Left ventricle myocardium inferior (tissue), 1 donor: Measurements from ENCODE around the gene SPATA20. TPM values are rescaled to one million over a fixed set of nuclear protein-coding genes. Genes with fewer than 3 reads are reported as not detected.

ENCODE experiments used
- DNase-seq: peaks from one replicate; pipeline ENCODE4 v3.0.0-alpha.2; 2020
- H3K27ac ChIP-seq: fragments of 200-600 bp; replicated peaks from 2 replicates; pipeline ENCODE4 v1.8.0; 2021
- H3K27me3 ChIP-seq: fragments of 200-600 bp; 2 replicates; pipeline ENCODE4 v1.8.0; 2021; ENCODE audit warnings: low read depth
- H3K36me3 ChIP-seq: fragments of 200-600 bp; 2 replicates; pipeline ENCODE4 v1.8.0; 2021
- H3K4me1 ChIP-seq: fragments of 200-600 bp; 2 replicates; pipeline ENCODE4 v1.8.0; 2021
- H3K4me3 ChIP-seq: fragments of 200-600 bp; 2 replicates; pipeline ENCODE4 v1.8.0; 2021; ENCODE audit warnings: mild to moderate bottlenecking, moderate library complexity
- H3K9me3 ChIP-seq: fragments of 200-600 bp; replicated peaks from 2 replicates; pipeline ENCODE4 v1.8.0; 2021
- CTCF ChIP-seq: fragments of 200-600 bp; IDR thresholded peaks from 2 replicates; pipeline ENCODE4 v1.8.0; 2021; ENCODE audit warnings: antibody characterized with exemption, mild to moderate bottlenecking, borderline replicate concordance
- intact Hi-C: fragments of 100-400 bp; cut with micrococcal nuclease; formaldehyde crosslinking; loops from one replicate; pipeline ENCODE4 v1.11.0; 2022
- total RNA-seq: library from RNA; stranded (reverse); fragmentation: NEBNext Ultra II Directional; extraction: Animal tissue kit (Norgen Biotek cat#: 25700); gene quantifications from one replicate; pipeline ENCODE4 v1.2.1, GENCODE V29; 2021
- donor health status: DM: no; HTN: yes; CAD: no; lungs with severe emphysema.

Gene SPATA20
- total RNA-seq, 1 donor from 2014 or later, result 66.3 TPM

DNA sequence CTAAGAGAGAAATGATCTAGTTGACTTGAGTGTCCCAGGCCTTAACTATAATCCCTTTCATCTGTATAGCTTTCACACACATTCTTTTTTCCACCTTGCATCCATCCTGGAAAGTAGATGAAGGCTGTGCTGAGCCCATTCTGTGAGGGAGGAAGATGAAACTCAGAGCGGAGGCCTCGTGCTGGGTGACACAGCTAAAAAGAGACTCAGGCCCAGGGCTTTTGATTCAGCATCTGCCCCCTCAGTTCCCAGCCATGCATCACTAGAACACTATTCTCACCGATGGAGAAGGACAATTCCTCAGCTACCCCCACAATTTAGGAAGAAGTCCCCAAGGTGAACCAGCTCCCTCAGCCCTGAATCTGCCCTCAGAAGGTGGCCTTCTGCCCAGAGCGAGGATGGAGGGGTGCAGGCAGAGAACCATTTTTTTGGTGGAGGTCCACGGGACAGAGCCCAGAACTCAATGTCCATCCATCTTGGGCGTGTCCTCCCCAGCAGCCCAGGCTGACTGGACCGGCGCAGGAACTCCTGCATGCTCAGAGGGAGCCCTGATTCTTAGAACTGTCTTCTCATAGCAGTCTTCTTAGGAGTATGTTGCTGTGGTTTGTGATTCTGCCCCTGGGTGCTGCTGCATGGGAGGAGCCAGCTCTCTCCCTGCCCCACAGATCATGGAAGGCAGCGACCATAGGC lies 44.5 kb upstream of the SPATA20 start:
- Histone ChIP-seq H3K4me3 (no peak overlapping the region), H3K9me3 (no peaks in the 10 kb centered on the region), H3K4me1 (no peaks in the 10 kb centered on the region), H3K27me3 (no peaks in the 10 kb centered on the region), H3K27ac (no peak overlapping the region), H3K36me3 (no peaks in the 10 kb centered on the region)
- DNase-seq, result no peak
- TF ChIP-seq CTCF, result no peak
- intact Hi-C loops, result no loop called here

DNA sequence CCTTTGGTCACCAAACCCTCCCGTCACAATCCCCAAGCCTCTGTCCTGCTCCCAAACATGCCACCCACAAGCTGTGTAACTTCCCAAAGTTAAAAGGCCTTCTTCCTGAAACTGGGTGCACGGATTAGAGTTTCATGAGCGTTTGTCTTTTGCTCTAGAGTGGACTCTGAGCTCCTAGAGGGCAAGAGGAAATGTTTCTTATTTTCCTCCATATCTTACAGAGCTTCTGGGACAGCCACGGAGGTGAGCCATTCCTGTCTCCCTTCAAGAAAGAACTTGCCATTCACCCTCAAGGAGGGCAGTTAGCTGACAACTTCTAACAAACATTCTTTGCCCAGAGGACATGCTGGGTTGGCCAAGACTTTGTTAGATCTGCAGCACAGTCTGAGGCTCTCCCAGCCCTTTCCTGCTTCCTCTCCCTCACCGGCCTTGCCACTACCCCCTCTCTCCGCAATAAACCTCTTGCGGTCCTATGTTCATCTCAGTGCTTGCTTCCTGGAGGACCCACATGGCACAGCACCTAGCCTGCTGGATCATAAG lies 41.3 kb upstream of the SPATA20 start:
- Histone ChIP-seq H3K4me1 (peaks cover 19% of the 10 kb centered on the region), H3K27ac (no peak overlapping the region), H3K9me3 (no peaks in the 10 kb centered on the region), H3K4me3 (no peak overlapping the region), H3K27me3 (no peaks in the 10 kb centered on the region), H3K36me3 (no peaks in the 10 kb centered on the region)
- intact Hi-C loops, result no loop called here
- DNase-seq, result no peak
- TF ChIP-seq CTCF, result no peak

DNA sequence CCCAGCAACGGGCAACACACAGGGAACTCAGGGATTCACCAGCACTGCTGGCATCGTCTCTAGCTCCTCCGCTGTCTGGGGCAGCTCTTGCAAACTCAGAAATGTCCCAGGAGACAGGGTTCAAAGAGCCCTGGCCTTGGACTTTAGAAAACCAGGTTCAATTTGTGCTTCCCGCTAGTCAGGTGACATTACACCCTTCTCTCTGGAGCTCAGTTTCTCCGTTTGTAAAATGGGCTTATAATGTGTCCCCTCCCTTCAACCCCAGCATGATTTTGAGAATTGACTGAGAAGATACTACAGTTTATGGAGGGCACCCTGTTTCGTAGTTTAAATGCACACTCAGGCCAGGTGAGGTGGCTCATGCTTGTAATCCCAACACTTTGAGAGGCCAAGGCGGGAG lies 40.7 kb upstream of the SPATA20 start:
- Histone ChIP-seq H3K9me3 (no peaks in the 10 kb centered on the region), H3K36me3 (no peaks in the 10 kb centered on the region), H3K4me3 (no peak overlapping the region), H3K27me3 (no peaks in the 10 kb centered on the region), H3K4me1 (peaks cover 25% of the 10 kb centered on the region), H3K27ac (no peak overlapping the region)
- no peak for TF ChIP-seq CTCF
- no peak for DNase-seq
- intact Hi-C loops, result no loop called here

GRCh38 chr17:50507871-50508572 lies 39.0 kb upstream of the SPATA20 start, which contains the start of gene MYCBPAP:
Gene MYCBPAP (plus strand): TSS chr17:50508439. CDS start chr17:50508675, 236 bp downstream.
- intact Hi-C loops, result no loop called here
- DNase-seq, result peak; percentile 86
- H3K4me3 ChIP-seq, result peak within 1 kb of the TSS; percentile 76

More at GRCh38 chr17:50507871-50508572, 39.0 kb upstream of the SPATA20 start, which contains the start of gene MYCBPAP:
- Histone ChIP-seq H3K4me1 (peaks cover 29% of the 10 kb centered on the region), H3K9me3 (no peaks in the 10 kb centered on the region), H3K27me3 (no peaks in the 10 kb centered on the region), H3K27ac (peak within 1 kb of the TSS; percentile 78), H3K36me3 (no peaks in the 10 kb centered on the region)
- peak; percentile 27 for TF ChIP-seq CTCF
